HepG2 (cell line): ENCODE data around the gene SULT2B1. TPM values are rescaled to one million over a fixed set of nuclear protein-coding genes. Genes with fewer than 3 reads are reported as not detected.

Experiments
- ATAC-seq: fragments of 200-7000 bp; cut with Tn5 transposase; 3 replicates; pipeline ENCODE4 v1.9.1; 2020; ENCODE audit warnings: mild to moderate bottlenecking, moderate library complexity
- BruUV-seq: library from RNA; stranded (reverse); fragments of 400-500 nt; replicated peaks from 2 replicates; lab custom pipeline; 2021; lab: Mats Ljungman, UMichigan
- CTCF ChIA-PET: fragments of 300-600 bp; formaldehyde crosslinking; extraction: SDS; loops from one replicate; lab custom pipeline; 2021; ENCODE audit warnings: low total read pairs, inconsistent platforms, low intra/inter-chr PET ratio; lab: Yijun Ruan, JAX
- POLR2A ChIA-PET: fragments of 350-600 bp; sonication (Branson Sonifier 250); formaldehyde crosslinking; loops from one replicate; lab custom pipeline; 2020; ENCODE audit warnings: antibody characterized with exemption, inconsistent platforms; lab: Yijun Ruan, JAX
- DNase-seq: peaks from one replicate; pipeline ENCODE4 v3.0.0-alpha.2; 2015; ENCODE audit warnings: low spot score
- FAIRE-seq: peaks from 3 replicates; lab custom pipeline; 2011; peaks lifted over from hg19 to GRCh38; lab: Jason Lieb, UNC
- H2AFZ ChIP-seq: one replicate; pipeline ENCODE4 v1.6.1; 2011; ENCODE audit warnings: low read length, inconsistent platforms
- H3K27ac ChIP-seq: fragments of 300-600 bp; 3 replicates; pipeline ENCODE4 v1.8.0; 2011; ENCODE audit warnings: mixed run types, mild to moderate bottlenecking, mixed read lengths, low read length, inconsistent platforms; ENCODE audit not compliant: insufficient read depth; ENCODE audit errors: extremely low read length
- H3K27me3 ChIP-seq, 2 experiments: fragments of 200-600 bp in 1 of 2; 2 replicates in 1 of 2; 3 replicates in 1 of 2; pipeline versions ENCODE4 v1.6.0 to v1.8.0; 2011; ENCODE audit warnings: low read length in 2 of 2, mild to moderate bottlenecking in 2 of 2, moderate library complexity in 2 of 2, inconsistent platforms in 1 of 2; ENCODE audit not compliant: insufficient read depth in 2 of 2, control insufficient read depth in 1 of 2
- H3K36me3 ChIP-seq, 2 experiments: fragments of 200-600 bp in 1 of 2; replicated peaks in 1 of 2; 2 replicates in 1 of 2; 3 replicates in 1 of 2; pipeline versions ENCODE4 v1.5.1 to v1.8.0; 2011; ENCODE audit warnings: low read length in 2 of 2, inconsistent platforms in 1 of 2; ENCODE audit not compliant: insufficient read depth in 2 of 2, control insufficient read depth in 1 of 2
- H3K4me1 ChIP-seq: 2 replicates; pipeline ENCODE4 v1.5.1; 2012; ENCODE audit warnings: low read length, inconsistent platforms; ENCODE audit not compliant: insufficient read depth
- H3K4me2 ChIP-seq: 2 replicates; pipeline ENCODE4 v1.6.0; 2011; ENCODE audit warnings: low read depth, low read length, inconsistent platforms
- H3K4me3 ChIP-seq, 3 experiments: fragments of 200-600 bp in 1 of 3; sonication (generic), shearing (Covaris generic) in 1 of 3; replicated peaks in 1 of 3; 2 replicates each; pipeline ENCODE4 v1.5.1; 2011 to 2016; ENCODE audit warnings: low read length in 3 of 3, inconsistent platforms in 2 of 3, low read depth in 2 of 3, mild to moderate bottlenecking in 2 of 3, control low read depth in 1 of 3, mixed read lengths in 1 of 3; ENCODE audit not compliant: insufficient read depth in 1 of 3
- H3K79me2 ChIP-seq: one replicate; pipeline ENCODE4 v1.6.1; 2011; ENCODE audit warnings: low read length, inconsistent platforms; ENCODE audit not compliant: insufficient read depth
- H3K9ac ChIP-seq: 2 replicates; pipeline ENCODE4 v1.6.0; 2011; ENCODE audit warnings: mild to moderate bottlenecking, low read depth, low read length, inconsistent platforms; ENCODE audit not compliant: insufficient read depth
- H3K9me3 ChIP-seq: 2 replicates; pipeline ENCODE4 v1.5.1; 2012; ENCODE audit warnings: mild to moderate bottlenecking, low read length
- H4K20me1 ChIP-seq: 2 replicates; pipeline ENCODE4 v1.6.0; 2011; ENCODE audit warnings: inconsistent platforms, mild to moderate bottlenecking, low read length, moderate library complexity; ENCODE audit not compliant: insufficient read depth
- AHDC1 ChIP-seq: sonication (generic); formaldehyde crosslinking; IDR thresholded peaks from 2 replicates; pipeline ENCODE4 v1.5.1; 2020; ENCODE audit warnings: mild to moderate bottlenecking, missing genetic modification reagents, borderline replicate concordance
- ATF4 ChIP-seq, 2 experiments: fragments of 450-650 bp in 1 of 2; sonication (generic) in 1 of 2; formaldehyde crosslinking; IDR thresholded peaks; 2 replicates each; pipeline versions ENCODE4 v1.5.0 to v1.8.0; 2020 to 2022; ENCODE audit warnings: mild to moderate bottlenecking in 1 of 2, missing genetic modification reagents in 1 of 2
- HNRNPK ChIP-seq: fragments of 200-400 bp; formaldehyde crosslinking; IDR thresholded peaks from 2 replicates; pipeline ENCODE4 v1.6.1; 2018; ENCODE audit warnings: low read length, low read depth, moderate library complexity, mild to moderate bottlenecking; ENCODE audit not compliant: poor library complexity, severe bottlenecking
- SRF ChIP-seq: IDR thresholded peaks from 2 replicates; pipeline ENCODE4 v1.6.1; 2011; ENCODE audit warnings: mild to moderate bottlenecking, low read depth, low read length, moderate library complexity
- TP53 ChIP-seq: sonication (generic); formaldehyde crosslinking; conservative IDR thresholded peaks from 2 replicates; pipeline ENCODE4 v1.4.0; 2020; ENCODE audit warnings: missing genetic modification reagents
- ZNF501 ChIP-seq: sonication (generic); formaldehyde crosslinking; IDR thresholded peaks from 2 replicates; pipeline ENCODE4 v1.5.1; 2020; ENCODE audit warnings: mild to moderate bottlenecking, moderate library complexity, missing genetic modification reagents
- ZNF713 ChIP-seq: sonication (generic); formaldehyde crosslinking; IDR thresholded peaks from 2 replicates; pipeline ENCODE4 v1.4.0; 2020; ENCODE audit warnings: mild to moderate bottlenecking, missing genetic modification reagents
- whole genome bisulfite sequencing: methylation state at CpG from one replicate; pipeline ENCODE4 v1.1.6; 2017; ENCODE audit warnings: low lambda C conversion rate; 5-methylcytosine and 5-hydroxymethylcytosine counted together
- in situ Hi-C: cut with HindIII; loops from 2 replicates; pipeline ENCODE4 v1.10.0; 2017; ENCODE audit warnings: low pct_unique_long_range_greater_than_20kb; ENCODE audit not compliant: extremely low pct_ligation_motif_present
- intact Hi-C: fragments of 100-400 bp; cut with micrococcal nuclease; formaldehyde crosslinking; loops from one replicate; pipeline ENCODE4 v1.10.0; 2022; ENCODE audit not compliant: unreplicated experiment
- polyA plus RNA-seq, 8 experiments: library from polyadenylated mRNA; depleted of rRNA in 3 of 8; stranded (reverse) in 7 of 8; unstranded in 1 of 8; fragments of >200 nt; fragmentation: Illumina TruSeq in 4 of 8; extraction: Trizol in 4 of 8; gene quantifications; 2 replicates each; pipeline versions ENCODE4 v1.2.1 to v1.2.3, GENCODE V29; 2011 to 2016; ENCODE audit warnings: low read depth in 4 of 8, missing spikeins in 1 of 8, mixed read lengths in 1 of 8; ENCODE audit not compliant: insufficient read depth in 1 of 8
- total RNA-seq, 5 experiments: library from RNA; depleted of rRNA; stranded (reverse); fragments of >200 nt; fragmentation: Illumina TruSeq; extraction: Trizol; gene quantifications; 2 replicates each; pipeline ENCODE4 v1.2.3, GENCODE V29; 2016; ENCODE audit warnings: low read depth in 1 of 5
- TF ChIP-seq, protein P1 (sequence below): sonication (generic); formaldehyde crosslinking; IDR thresholded peaks from 2 replicates; pipeline ENCODE4 v1.4.0; 2020; ENCODE audit warnings: missing genetic modification reagents

Gene SULT2B1
- total and polyA plus RNA-seq, 2 of the 13 experiments (the other 11 are each of a cell fraction or from before 2014, with no cell fraction given), result 0.13 TPM; not detected in 1

- H3K9me3 ChIP-seq, result no peaks in the 10 kb centered on the region
- no peak overlapping the region for H2AFZ ChIP-seq
- ChIA-PET CTCF (no interaction called here), POLR2A (no interaction called here)
- no peaks in the 10 kb centered on the region for H4K20me1 ChIP-seq
- H3K36me3 ChIP-seq, result no peaks in the 10 kb centered on the region
- H3K79me2 ChIP-seq, result no peaks in the 10 kb centered on the region
- in situ Hi-C loops, result no loop called here
- peaks cover 63% of the 10 kb centered on the region for H3K4me1 ChIP-seq
- no peak for TF ChIP-seq SRF
- no peak for TF ChIP-seq ZNF713
- TF ChIP-seq, protein P1, sequence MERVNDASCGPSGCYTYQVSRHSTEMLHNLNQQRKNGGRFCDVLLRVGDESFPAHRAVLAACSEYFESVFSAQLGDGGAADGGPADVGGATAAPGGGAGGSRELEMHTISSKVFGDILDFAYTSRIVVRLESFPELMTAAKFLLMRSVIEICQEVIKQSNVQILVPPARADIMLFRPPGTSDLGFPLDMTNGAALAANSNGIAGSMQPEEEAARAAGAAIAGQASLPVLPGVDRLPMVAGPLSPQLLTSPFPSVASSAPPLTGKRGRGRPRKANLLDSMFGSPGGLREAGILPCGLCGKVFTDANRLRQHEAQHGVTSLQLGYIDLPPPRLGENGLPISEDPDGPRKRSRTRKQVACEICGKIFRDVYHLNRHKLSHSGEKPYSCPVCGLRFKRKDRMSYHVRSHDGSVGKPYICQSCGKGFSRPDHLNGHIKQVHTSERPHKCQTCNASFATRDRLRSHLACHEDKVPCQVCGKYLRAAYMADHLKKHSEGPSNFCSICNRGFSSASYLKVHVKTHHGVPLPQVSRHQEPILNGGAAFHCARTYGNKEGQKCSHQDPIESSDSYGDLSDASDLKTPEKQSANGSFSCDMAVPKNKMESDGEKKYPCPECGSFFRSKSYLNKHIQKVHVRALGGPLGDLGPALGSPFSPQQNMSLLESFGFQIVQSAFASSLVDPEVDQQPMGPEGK (CRISPR knock-in tag), result no peak
- TF ChIP-seq TP53 (CRISPR knock-in tag), result no peak
- no peak for TF ChIP-seq ATF4 (CRISPR knock-in tag; IDR thresholded peaks at IDR 0.05)
- no peak for TF ChIP-seq AHDC1 (CRISPR knock-in tag)
- TF ChIP-seq HNRNPK, result peak; percentile 22
- no peak for TF ChIP-seq ZNF501 (CRISPR knock-in tag)
- no peak overlapping the region for H3K9ac ChIP-seq
- FAIRE-seq, result no peak
- H3K27me3 ChIP-seq, result no peaks in the 10 kb centered on the region
- H3K4me3 ChIP-seq, result no peak overlapping the region
- no peak for ATAC-seq
- no peak overlapping the region for H3K4me2 ChIP-seq
- intact Hi-C loops, result no loop called here
- no peak overlapping the region for H3K27ac ChIP-seq
- BruUV-seq, result no TSS peak
- 94% methylated on average over 18 of the region's 22 CpGs for WGBS
- DNase-seq, result no peak
Measured at GRCh38 chr19:48629297-48629598, 77.3 kb downstream of the SULT2B1 start.
